ENCODE measurements around the gene ZNF691.

ZNF691 gene

DNA sequence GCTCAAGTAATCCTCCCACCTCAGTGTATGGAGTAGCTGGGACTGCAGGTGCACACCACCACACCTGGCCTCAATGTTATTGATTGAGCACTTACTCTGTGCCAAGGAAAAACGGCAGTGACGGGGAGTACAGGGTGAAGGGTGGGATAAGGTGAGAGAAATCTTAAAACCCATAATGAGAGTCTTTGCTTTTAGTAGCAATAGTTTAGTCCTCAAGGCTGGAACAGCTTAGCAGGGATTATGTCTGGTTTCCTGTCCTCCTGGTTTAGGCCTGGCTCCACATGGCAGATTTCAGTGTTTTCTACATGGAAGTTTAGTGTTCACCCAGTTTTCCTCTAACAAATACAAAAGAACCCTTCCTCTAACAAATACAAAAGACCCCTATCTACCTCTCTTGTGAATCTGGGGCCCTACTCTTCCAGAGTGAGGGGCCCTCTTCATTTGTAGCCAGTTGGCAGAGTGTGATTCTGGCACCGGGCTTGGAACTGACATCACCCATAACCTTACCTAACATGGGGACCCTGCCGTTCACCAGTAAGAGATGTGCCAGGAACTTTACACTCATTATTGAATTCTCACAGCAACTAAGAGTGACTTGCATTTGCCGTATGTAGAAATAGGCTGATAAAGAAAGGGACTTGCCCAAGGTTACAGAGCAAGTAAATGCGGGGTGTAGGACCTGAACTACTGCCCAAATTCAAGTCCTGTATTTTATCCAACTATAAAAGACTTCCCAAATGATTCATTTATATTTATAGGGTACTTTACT, 6.9 kb downstream of the ZNF691 start:
- TF ChIP-seq, protein P1, sequence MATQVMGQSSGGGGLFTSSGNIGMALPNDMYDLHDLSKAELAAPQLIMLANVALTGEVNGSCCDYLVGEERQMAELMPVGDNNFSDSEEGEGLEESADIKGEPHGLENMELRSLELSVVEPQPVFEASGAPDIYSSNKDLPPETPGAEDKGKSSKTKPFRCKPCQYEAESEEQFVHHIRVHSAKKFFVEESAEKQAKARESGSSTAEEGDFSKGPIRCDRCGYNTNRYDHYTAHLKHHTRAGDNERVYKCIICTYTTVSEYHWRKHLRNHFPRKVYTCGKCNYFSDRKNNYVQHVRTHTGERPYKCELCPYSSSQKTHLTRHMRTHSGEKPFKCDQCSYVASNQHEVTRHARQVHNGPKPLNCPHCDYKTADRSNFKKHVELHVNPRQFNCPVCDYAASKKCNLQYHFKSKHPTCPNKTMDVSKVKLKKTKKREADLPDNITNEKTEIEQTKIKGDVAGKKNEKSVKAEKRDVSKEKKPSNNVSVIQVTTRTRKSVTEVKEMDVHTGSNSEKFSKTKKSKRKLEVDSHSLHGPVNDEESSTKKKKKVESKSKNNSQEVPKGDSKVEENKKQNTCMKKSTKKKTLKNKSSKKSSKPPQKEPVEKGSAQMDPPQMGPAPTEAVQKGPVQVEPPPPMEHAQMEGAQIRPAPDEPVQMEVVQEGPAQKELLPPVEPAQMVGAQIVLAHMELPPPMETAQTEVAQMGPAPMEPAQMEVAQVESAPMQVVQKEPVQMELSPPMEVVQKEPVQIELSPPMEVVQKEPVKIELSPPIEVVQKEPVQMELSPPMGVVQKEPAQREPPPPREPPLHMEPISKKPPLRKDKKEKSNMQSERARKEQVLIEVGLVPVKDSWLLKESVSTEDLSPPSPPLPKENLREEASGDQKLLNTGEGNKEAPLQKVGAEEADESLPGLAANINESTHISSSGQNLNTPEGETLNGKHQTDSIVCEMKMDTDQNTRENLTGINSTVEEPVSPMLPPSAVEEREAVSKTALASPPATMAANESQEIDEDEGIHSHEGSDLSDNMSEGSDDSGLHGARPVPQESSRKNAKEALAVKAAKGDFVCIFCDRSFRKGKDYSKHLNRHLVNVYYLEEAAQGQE (IDR thresholded peaks at IDR 0.05; ENCODE audit: insufficient read depth in 1 of 2, low read depth in 2 of 2, low read length in 2 of 2) = no peak
- TF ChIP-seq SIN3A (IDR thresholded peaks at IDR 0.05; ENCODE audit: borderline replicate concordance, insufficient read depth, low read length) = no peak
- TF ChIP-seq FOXP2 (optimal IDR thresholded peaks at IDR 0.05; ENCODE audit: borderline replicate concordance, extremely low read depth, extremely low read length, insufficient read depth) = no peak
- TF ChIP-seq POLR2AphosphoS5 (IDR thresholded peaks at IDR 0.05; ENCODE audit: low read depth, low read length) = no peak
- TF ChIP-seq TAF1 (IDR thresholded peaks at IDR 0.05; ENCODE audit: borderline replicate concordance, insufficient read depth, low read length) = no peak

DNA sequence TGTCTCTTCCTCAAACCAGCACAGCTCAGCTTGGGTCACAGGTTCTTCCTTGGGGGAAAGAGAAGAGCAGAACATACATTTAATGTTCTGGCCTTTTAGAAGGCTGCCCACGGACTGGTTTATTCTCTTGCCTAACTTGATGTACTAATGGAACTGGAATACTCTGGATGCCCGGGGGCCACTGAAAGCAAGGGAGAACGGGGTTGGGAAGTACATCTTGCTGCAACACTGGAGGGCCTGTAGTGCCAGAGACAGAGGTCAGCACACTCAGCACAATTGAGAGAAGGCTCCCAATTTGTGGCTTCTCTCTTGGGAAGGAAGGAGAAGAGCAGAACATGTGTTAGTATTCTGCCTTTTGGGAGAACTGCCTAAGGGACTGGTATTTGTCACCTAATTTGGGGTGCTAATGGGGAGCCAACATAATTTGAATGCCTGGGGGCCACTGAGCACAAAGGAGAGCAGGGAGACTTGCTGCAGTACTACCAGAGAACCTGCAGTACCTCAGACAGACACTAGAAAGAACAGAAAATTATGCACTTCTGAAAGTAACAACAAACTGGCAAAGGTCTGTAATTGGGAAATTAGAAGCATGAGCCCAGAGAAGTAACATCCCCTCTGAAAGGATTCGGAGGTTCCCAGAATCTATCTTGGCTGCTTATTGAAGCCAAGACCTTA, 14.1 kb downstream of the ZNF691 start:
- TF ChIP-seq, protein P1 (IDR thresholded peaks at IDR 0.05; ENCODE audit: insufficient read depth in 1 of 2, low read depth in 2 of 2, low read length in 2 of 2) = no peak
- TF ChIP-seq POLR2AphosphoS5 (IDR thresholded peaks at IDR 0.05; ENCODE audit: low read depth, low read length) (no peak), SIN3A (IDR thresholded peaks at IDR 0.05; ENCODE audit: borderline replicate concordance, insufficient read depth, low read length) (no peak), FOXP2 (optimal IDR thresholded peaks at IDR 0.05; ENCODE audit: borderline replicate concordance, extremely low read depth, extremely low read length, insufficient read depth) (no peak), TAF1 (IDR thresholded peaks at IDR 0.05; ENCODE audit: borderline replicate concordance, insufficient read depth, low read length) (no peak)

DNA sequence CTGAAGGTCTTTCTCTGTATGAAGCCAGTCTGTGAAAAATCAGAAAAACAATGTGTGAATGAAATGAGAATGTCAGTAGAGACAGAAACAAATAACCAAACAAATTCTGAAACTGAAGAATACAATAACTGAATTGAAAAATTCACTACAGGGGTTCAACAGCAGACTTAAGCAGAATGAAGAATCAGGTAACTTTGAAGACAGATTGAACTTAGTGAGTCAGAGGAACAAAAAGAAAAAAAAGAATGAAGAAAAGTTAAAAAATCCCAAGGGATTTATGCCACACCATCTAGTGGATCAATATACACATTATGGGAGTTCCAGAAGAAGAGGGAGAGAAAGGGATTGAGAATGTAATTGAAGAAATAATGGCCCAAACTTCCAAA, 14.6 kb downstream of the ZNF691 start:
- TF ChIP-seq, protein P1 (IDR thresholded peaks at IDR 0.05; ENCODE audit: insufficient read depth in 1 of 2, low read depth in 2 of 2, low read length in 2 of 2) = no peak
- TF ChIP-seq POLR2AphosphoS5 (IDR thresholded peaks at IDR 0.05; ENCODE audit: low read depth, low read length) (no peak), FOXP2 (optimal IDR thresholded peaks at IDR 0.05; ENCODE audit: borderline replicate concordance, extremely low read depth, extremely low read length, insufficient read depth) (no peak), TAF1 (IDR thresholded peaks at IDR 0.05; ENCODE audit: borderline replicate concordance, insufficient read depth, low read length) (no peak), SIN3A (IDR thresholded peaks at IDR 0.05; ENCODE audit: borderline replicate concordance, insufficient read depth, low read length) (no peak)

DNA sequence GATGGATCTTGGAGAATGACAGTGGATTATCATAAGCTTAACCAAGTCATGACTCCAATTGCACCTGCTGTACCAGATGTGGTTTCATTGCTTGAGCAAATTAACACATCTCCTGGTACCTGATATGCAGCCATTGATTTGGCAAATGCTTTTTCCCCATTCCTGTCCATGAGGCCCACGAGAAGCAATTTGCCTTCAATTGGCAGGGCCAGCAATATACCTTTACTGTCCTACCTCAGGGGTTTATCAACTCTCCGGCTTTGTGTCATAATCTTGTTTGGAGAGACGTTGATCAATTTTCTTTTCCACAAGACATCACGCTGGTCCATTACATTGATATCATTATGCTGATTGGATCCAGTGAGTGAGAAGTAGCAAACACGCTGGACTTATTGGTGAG, 20.1 kb downstream of the ZNF691 start:
- no peak for TF ChIP-seq TAF1 (IDR thresholded peaks at IDR 0.05; ENCODE audit: borderline replicate concordance, insufficient read depth, low read length)
- TF ChIP-seq SIN3A (IDR thresholded peaks at IDR 0.05; ENCODE audit: borderline replicate concordance, insufficient read depth, low read length) = no peak
- TF ChIP-seq, protein P1 (IDR thresholded peaks at IDR 0.05; ENCODE audit: insufficient read depth in 1 of 2, low read depth in 2 of 2, low read length in 2 of 2) = no peak
- TF ChIP-seq FOXP2 (optimal IDR thresholded peaks at IDR 0.05; ENCODE audit: borderline replicate concordance, extremely low read depth, extremely low read length, insufficient read depth) = no peak
- TF ChIP-seq POLR2AphosphoS5 (IDR thresholded peaks at IDR 0.05; ENCODE audit: low read depth, low read length) = no peak
